Keratinocyte (primary cell): ENCODE data around the gene HSP90AA1. TPM values are rescaled to one million over a fixed set of nuclear protein-coding genes. Genes with fewer than 3 reads are reported as not detected.

Experiments used
- DNase-seq: peaks from one replicate; pipeline ENCODE4 v3.0.0-alpha.2; 2011; ENCODE audit warnings: low read depth, missing footprints, low spot score
- FAIRE-seq: peaks from 2 replicates; lab custom pipeline; 2011; peaks lifted over from hg19 to GRCh38; lab: Jason Lieb, UNC
- H2AFZ ChIP-seq: 2 replicates; pipeline ENCODE4 v1.6.0; 2012; ENCODE audit warnings: low read length, control low read depth, inconsistent platforms; ENCODE audit not compliant: control insufficient read depth
- H3K27ac ChIP-seq: 2 replicates; pipeline ENCODE4 v1.5.1; 2011; ENCODE audit warnings: low read length; ENCODE audit not compliant: control insufficient read depth, insufficient read depth
- H3K27me3 ChIP-seq: 3 replicates; pipeline ENCODE4 v1.6.0; 2011; ENCODE audit warnings: low read length; ENCODE audit not compliant: control insufficient read depth, insufficient read depth; ENCODE audit errors: extremely low read depth
- H3K36me3 ChIP-seq, 2 experiments: 2 replicates in 1 of 2; 3 replicates in 1 of 2; pipeline ENCODE4 v1.5.1; 2011; ENCODE audit warnings: low read length in 2 of 2, mild to moderate bottlenecking in 1 of 2; ENCODE audit not compliant: control insufficient read depth in 2 of 2, insufficient read depth in 2 of 2; ENCODE audit errors: extremely low read depth in 1 of 2
- H3K4me1 ChIP-seq: 3 replicates; pipeline ENCODE4 v1.5.1; 2011; ENCODE audit warnings: low read length; ENCODE audit not compliant: control insufficient read depth, insufficient read depth; ENCODE audit errors: extremely low read depth
- H3K4me2 ChIP-seq: 3 replicates; pipeline ENCODE4 v1.6.0; 2011; ENCODE audit warnings: low read depth, low read length; ENCODE audit not compliant: control insufficient read depth, insufficient read depth; ENCODE audit errors: extremely low read depth
- H3K4me3 ChIP-seq, 3 experiments: fragments of 200-600 bp in 1 of 3; sonication (generic) in 1 of 3; 2 replicates in 2 of 3; 3 replicates in 1 of 3; pipeline ENCODE4 v1.5.1; 2011 to 2016; ENCODE audit warnings: low read length in 3 of 3, mild to moderate bottlenecking in 3 of 3, control low read depth in 2 of 3, inconsistent platforms in 1 of 3, low read depth in 1 of 3, mixed read lengths in 1 of 3, mixed run types in 1 of 3, moderate library complexity in 1 of 3; ENCODE audit not compliant: control insufficient read depth in 2 of 3, insufficient read depth in 2 of 3; ENCODE audit errors: extremely low read depth in 1 of 3
- H3K79me2 ChIP-seq: 2 replicates; pipeline ENCODE4 v1.6.0; 2012; ENCODE audit warnings: low read length; ENCODE audit not compliant: control insufficient read depth, insufficient read depth
- H3K9ac ChIP-seq: 3 replicates; pipeline ENCODE4 v1.6.0; 2011; ENCODE audit warnings: low read length; ENCODE audit not compliant: control insufficient read depth, insufficient read depth; ENCODE audit errors: extremely low read depth
- H3K9me1 ChIP-seq: 3 replicates; pipeline ENCODE4 v1.6.0; 2011; ENCODE audit warnings: low read length; ENCODE audit not compliant: control insufficient read depth, insufficient read depth; ENCODE audit errors: extremely low read depth
- H3K9me3 ChIP-seq: 2 replicates; pipeline ENCODE4 v1.5.1; 2012; ENCODE audit warnings: low read depth, low read length; ENCODE audit not compliant: control insufficient read depth
- H4K20me1 ChIP-seq: 3 replicates; pipeline ENCODE4 v1.6.0; 2011; ENCODE audit warnings: low read length; ENCODE audit not compliant: control insufficient read depth, insufficient read depth; ENCODE audit errors: extremely low read depth
- EZH2 ChIP-seq: IDR thresholded peaks from one replicate; pipeline ENCODE4 v1.6.1; 2012; ENCODE audit warnings: inconsistent platforms, mild to moderate bottlenecking, low read length, moderate library complexity
- dilution Hi-C: fragments of 300-500 bp; cut with MboI; formaldehyde crosslinking; loops from one replicate; pipeline ENCODE4 v1.7.0; 2020; ENCODE audit warnings: low sequenced_read_pairs; ENCODE audit not compliant: extremely low pct_ligation_motif_present
- polyA plus RNA-seq, 5 experiments: library from polyadenylated mRNA; depleted of rRNA in 3 of 5; stranded (reverse) in 3 of 5; stranded (forward) in 1 of 5; unstranded in 1 of 5; fragments of >200 nt; gene quantifications; 1 replicate in 1 of 5; 2 replicates in 3 of 5; 3 replicates in 1 of 5; pipeline versions ENCODE4 v1.2.1 to v1.2.3, GENCODE V29; 2011 to 2012; ENCODE audit warnings: missing spikeins in 2 of 5, low read depth in 1 of 5, low replicate concordance in 1 of 5
- TF ChIP-seq, protein P1 (sequence below), 3 experiments: IDR thresholded peaks in 1 of 3; conservative IDR thresholded peaks in 1 of 3; optimal IDR thresholded peaks in 1 of 3; 2 replicates in 2 of 3; 3 replicates in 1 of 3; pipeline versions ENCODE3 to v1.5.1; 2011; ENCODE audit warnings: low read length in 3 of 3, mild to moderate bottlenecking in 3 of 3, moderate library complexity in 2 of 3, control low read depth in 1 of 3, inconsistent platforms in 1 of 3; ENCODE audit not compliant: insufficient read depth in 2 of 3; ENCODE audit errors: extremely low read depth in 1 of 3

The HSP90AA1 gene
- polyA plus RNA-seq, 1 donor (not counting 4 experiments of a cell fraction or from before 2014, with no cell fraction given) = 898 TPM

DNA sequence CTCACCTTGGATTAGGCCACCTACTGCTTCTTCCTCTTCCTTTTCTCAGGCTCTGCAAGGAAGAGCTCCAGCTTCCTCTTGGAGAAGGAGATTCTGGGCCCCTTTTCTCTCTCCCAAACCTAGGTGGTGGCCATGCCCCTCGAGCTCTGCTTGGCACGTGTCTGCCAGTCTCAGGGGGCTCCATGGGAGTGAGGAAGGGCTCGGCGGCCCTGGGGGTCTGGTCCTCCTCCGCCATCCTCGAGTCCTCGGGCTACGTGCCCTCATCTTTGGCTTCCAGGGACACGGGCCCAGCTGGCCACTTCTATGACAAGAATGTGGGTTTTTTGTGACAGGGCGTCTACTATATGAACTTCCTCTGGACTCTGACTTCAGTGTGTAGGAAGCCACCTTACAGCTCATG is 34.3 kb downstream of the HSP90AA1 start:
- Histone ChIP-seq H2AFZ (no peak overlapping the region), H3K36me3 (peaks cover 39 to 46% of the 10 kb centered on the region in 2 experiments)

DNA sequence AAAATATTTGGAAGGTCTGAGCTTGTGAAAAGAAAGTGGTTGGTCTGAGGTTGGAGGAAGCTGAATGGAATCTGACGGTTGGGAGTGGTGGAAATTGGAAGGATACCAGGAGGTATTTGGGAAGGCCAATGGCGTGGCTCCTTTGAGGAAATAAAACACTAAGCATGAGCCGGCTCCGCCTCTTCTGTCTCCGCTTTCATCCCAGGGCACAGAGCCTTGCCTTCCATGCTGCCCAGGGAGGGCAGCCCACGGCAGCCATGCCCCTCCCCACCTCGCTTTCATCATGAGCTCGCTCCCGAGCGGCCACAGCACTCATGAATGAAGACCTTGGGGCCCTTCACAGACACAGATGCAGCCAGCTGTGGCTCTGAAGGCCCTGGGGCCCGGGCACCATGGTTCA is 36.2 kb downstream of the HSP90AA1 start:
- dilution Hi-C loops = no loop called here
- TF ChIP-seq, protein P1, sequence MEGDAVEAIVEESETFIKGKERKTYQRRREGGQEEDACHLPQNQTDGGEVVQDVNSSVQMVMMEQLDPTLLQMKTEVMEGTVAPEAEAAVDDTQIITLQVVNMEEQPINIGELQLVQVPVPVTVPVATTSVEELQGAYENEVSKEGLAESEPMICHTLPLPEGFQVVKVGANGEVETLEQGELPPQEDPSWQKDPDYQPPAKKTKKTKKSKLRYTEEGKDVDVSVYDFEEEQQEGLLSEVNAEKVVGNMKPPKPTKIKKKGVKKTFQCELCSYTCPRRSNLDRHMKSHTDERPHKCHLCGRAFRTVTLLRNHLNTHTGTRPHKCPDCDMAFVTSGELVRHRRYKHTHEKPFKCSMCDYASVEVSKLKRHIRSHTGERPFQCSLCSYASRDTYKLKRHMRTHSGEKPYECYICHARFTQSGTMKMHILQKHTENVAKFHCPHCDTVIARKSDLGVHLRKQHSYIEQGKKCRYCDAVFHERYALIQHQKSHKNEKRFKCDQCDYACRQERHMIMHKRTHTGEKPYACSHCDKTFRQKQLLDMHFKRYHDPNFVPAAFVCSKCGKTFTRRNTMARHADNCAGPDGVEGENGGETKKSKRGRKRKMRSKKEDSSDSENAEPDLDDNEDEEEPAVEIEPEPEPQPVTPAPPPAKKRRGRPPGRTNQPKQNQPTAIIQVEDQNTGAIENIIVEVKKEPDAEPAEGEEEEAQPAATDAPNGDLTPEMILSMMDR (optimal IDR thresholded peaks at IDR 0.05 in 1 of 3, IDR thresholded peaks at IDR 0.05 in 1 of 3, conservative IDR thresholded peaks at IDR 0.05 in 1 of 3; ENCODE audit: extremely low read depth in 1 of 3, insufficient read depth in 2 of 3, low read length in 3 of 3) = no peak
- TF ChIP-seq EZH2 = no peak

More for the DNA sequence above, 34.3 kb downstream of the HSP90AA1 start:
- Histone ChIP-seq H3K27me3 (no peaks in the 10 kb centered on the region), H3K9me3 (no peaks in the 10 kb centered on the region), H3K27ac (no peak overlapping the region), H3K4me1 (peaks cover 13% of the 10 kb centered on the region), H4K20me1 (no peaks in the 10 kb centered on the region), H3K9me1 (no peaks in the 10 kb centered on the region), H3K4me3 (no peak overlapping the region), H3K79me2 (no peaks in the 10 kb centered on the region), H3K4me2 (no peak overlapping the region), H3K9ac (no peak overlapping the region)
- dilution Hi-C loops = no loop called here
- TF ChIP-seq, protein P1 (optimal IDR thresholded peaks at IDR 0.05 in 1 of 3, IDR thresholded peaks at IDR 0.05 in 1 of 3, conservative IDR thresholded peaks at IDR 0.05 in 1 of 3; ENCODE audit: extremely low read depth in 1 of 3, insufficient read depth in 2 of 3, low read length in 3 of 3) = no peak
- TF ChIP-seq EZH2 = no peak
- FAIRE-seq (no peak), DNase-seq (no peak)

More for the DNA sequence above, 36.2 kb downstream of the HSP90AA1 start:
- H2AFZ ChIP-seq = no peak overlapping the region
- H3K4me2 ChIP-seq = no peak overlapping the region
- H3K9ac ChIP-seq = no peak overlapping the region
- H3K27me3 ChIP-seq = no peaks in the 10 kb centered on the region
- no peaks in the 10 kb centered on the region for H3K79me2 ChIP-seq
- no peak overlapping the region for H3K4me3 ChIP-seq
- peaks cover 41 to 49% of the 10 kb centered on the region in 2 experiments for H3K36me3 ChIP-seq
- H3K4me1 ChIP-seq = peaks cover 8% of the 10 kb centered on the region
- FAIRE-seq (no peak), DNase-seq (no peak)
- no peaks in the 10 kb centered on the region for H3K9me1 ChIP-seq
- H4K20me1 ChIP-seq = no peaks in the 10 kb centered on the region
- no peaks in the 10 kb centered on the region for H3K9me3 ChIP-seq
- H3K27ac ChIP-seq = no peak overlapping the region
